ENCODE data around the gene MRC1.

GRCh38 chr10:17951868-17952371, 142.8 kb downstream of the MRC1 start, which contains the start of gene SLC39A12:
- TF ChIP-seq, protein P1, sequence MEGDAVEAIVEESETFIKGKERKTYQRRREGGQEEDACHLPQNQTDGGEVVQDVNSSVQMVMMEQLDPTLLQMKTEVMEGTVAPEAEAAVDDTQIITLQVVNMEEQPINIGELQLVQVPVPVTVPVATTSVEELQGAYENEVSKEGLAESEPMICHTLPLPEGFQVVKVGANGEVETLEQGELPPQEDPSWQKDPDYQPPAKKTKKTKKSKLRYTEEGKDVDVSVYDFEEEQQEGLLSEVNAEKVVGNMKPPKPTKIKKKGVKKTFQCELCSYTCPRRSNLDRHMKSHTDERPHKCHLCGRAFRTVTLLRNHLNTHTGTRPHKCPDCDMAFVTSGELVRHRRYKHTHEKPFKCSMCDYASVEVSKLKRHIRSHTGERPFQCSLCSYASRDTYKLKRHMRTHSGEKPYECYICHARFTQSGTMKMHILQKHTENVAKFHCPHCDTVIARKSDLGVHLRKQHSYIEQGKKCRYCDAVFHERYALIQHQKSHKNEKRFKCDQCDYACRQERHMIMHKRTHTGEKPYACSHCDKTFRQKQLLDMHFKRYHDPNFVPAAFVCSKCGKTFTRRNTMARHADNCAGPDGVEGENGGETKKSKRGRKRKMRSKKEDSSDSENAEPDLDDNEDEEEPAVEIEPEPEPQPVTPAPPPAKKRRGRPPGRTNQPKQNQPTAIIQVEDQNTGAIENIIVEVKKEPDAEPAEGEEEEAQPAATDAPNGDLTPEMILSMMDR (IDR thresholded peaks at IDR 0.05), result no peak
- no peak for TF ChIP-seq POLR2A (IDR thresholded peaks at IDR 0.05)
- no peak for TF ChIP-seq POLR2AphosphoS5 (IDR thresholded peaks at IDR 0.05)
- no peak for TF ChIP-seq EP300 (IDR thresholded peaks at IDR 0.05)
